Endothelial cell of umbilical vein (primary cell): ENCODE measurements around the gene CLBA1. TPM values are rescaled to one million over a fixed set of nuclear protein-coding genes. Genes with fewer than 3 reads are reported as not detected.

Source experiments
- BruUV-seq: library from RNA; stranded (reverse); fragments of 400-500 nt; replicated peaks from 2 replicates; lab custom pipeline; 2021; lab: Mats Ljungman, UMichigan
- CTCF ChIA-PET: fragments of 300-600, 350-600 bp; sonication (Branson Sonifier 250); formaldehyde crosslinking; loops from one replicate; lab custom pipeline; 2021; ENCODE audit warnings: antibody characterized with exemption, inconsistent platforms; lab: Charles Lee
- POLR2A ChIA-PET: fragments of 300-600, 350-600 bp; sonication (Branson Sonifier 250); formaldehyde crosslinking; loops from one replicate; lab custom pipeline; 2021; ENCODE audit warnings: antibody characterized with exemption, inconsistent platforms; lab: Charles Lee
- DNase-seq: peaks from one replicate; pipeline ENCODE4 v3.0.0-alpha.2; 2011; ENCODE audit warnings: low read depth, low spot score
- FAIRE-seq: peaks from 2 replicates; lab custom pipeline; 2011; peaks lifted over from hg19 to GRCh38; lab: Jason Lieb, UNC
- H2AFZ ChIP-seq: 2 replicates; pipeline ENCODE4 v1.6.0; 2012; ENCODE audit warnings: low read depth, low read length, control low read depth, inconsistent platforms
- H3K27ac ChIP-seq: 2 replicates; pipeline ENCODE4 v1.5.1; 2011; ENCODE audit warnings: low read depth, mild to moderate bottlenecking, control low read depth, low read length, moderate library complexity; ENCODE audit not compliant: insufficient read depth
- H3K27me3 ChIP-seq, 2 experiments: 2 replicates each; pipeline versions ENCODE4 v1.6.0 to v1.6.1; 2011; ENCODE audit warnings: low read length in 2 of 2, mixed read lengths in 1 of 2; ENCODE audit not compliant: control insufficient read depth in 2 of 2, insufficient read depth in 2 of 2
- H3K36me3 ChIP-seq, 2 experiments: 2 replicates in 1 of 2; 3 replicates in 1 of 2; pipeline ENCODE4 v1.5.1; 2011; ENCODE audit warnings: low read length in 2 of 2, mild to moderate bottlenecking in 1 of 2, moderate library complexity in 1 of 2; ENCODE audit not compliant: control insufficient read depth in 2 of 2, insufficient read depth in 2 of 2; ENCODE audit errors: extremely low read depth in 1 of 2
- H3K4me1 ChIP-seq: 3 replicates; pipeline ENCODE4 v1.5.1; 2011; ENCODE audit warnings: mild to moderate bottlenecking, low read length; ENCODE audit not compliant: control insufficient read depth, insufficient read depth; ENCODE audit errors: extremely low read depth
- H3K4me2 ChIP-seq: 2 replicates; pipeline ENCODE4 v1.6.1; 2011; ENCODE audit warnings: low read length, control low read depth, mixed read lengths; ENCODE audit not compliant: insufficient read depth
- H3K4me3 ChIP-seq, 3 experiments: fragments of 200-600 bp in 1 of 3; sonication (generic), shearing (Covaris generic) in 1 of 3; replicated peaks in 1 of 3; 2 replicates each; pipeline ENCODE4 v1.5.1; 2011 to 2016; ENCODE audit warnings: control low read depth in 3 of 3, low read length in 3 of 3, mild to moderate bottlenecking in 2 of 3, inconsistent platforms in 1 of 3, low read depth in 1 of 3, moderate library complexity in 1 of 3; ENCODE audit not compliant: insufficient read depth in 1 of 3
- H3K79me2 ChIP-seq: 2 replicates; pipeline ENCODE4 v1.6.0; 2012; ENCODE audit warnings: low read length, inconsistent platforms; ENCODE audit not compliant: control insufficient read depth, insufficient read depth
- H3K9ac ChIP-seq: replicated peaks from 2 replicates; pipeline ENCODE3; 2011; ENCODE audit warnings: low read length, control low read depth; ENCODE audit not compliant: insufficient read depth; ENCODE audit errors: extremely low read depth
- H3K9me1 ChIP-seq: replicated peaks from 3 replicates; pipeline ENCODE4 v1.6.0; 2011; ENCODE audit warnings: mild to moderate bottlenecking, low read length; ENCODE audit not compliant: control insufficient read depth, insufficient read depth; ENCODE audit errors: extremely low read depth
- H3K9me3 ChIP-seq: replicated peaks from 2 replicates; pipeline ENCODE4 v1.5.1; 2012; ENCODE audit warnings: low read length, inconsistent platforms; ENCODE audit not compliant: control insufficient read depth, insufficient read depth
- H4K20me1 ChIP-seq: replicated peaks from 2 replicates; pipeline ENCODE3; 2011; ENCODE audit warnings: mild to moderate bottlenecking, low read length; ENCODE audit not compliant: control insufficient read depth, insufficient read depth; ENCODE audit errors: extremely low read depth
- EZH2 ChIP-seq: IDR thresholded peaks from 2 replicates; pipeline ENCODE4 v1.6.1; 2012; ENCODE audit warnings: borderline replicate concordance, low read depth, mild to moderate bottlenecking, moderate library complexity, low read length, inconsistent platforms; ENCODE audit not compliant: severe bottlenecking
- FOS ChIP-seq: IDR thresholded peaks from 2 replicates; pipeline ENCODE4 v1.6.1; 2011; ENCODE audit warnings: mild to moderate bottlenecking, low read length, moderate library complexity, borderline replicate concordance; ENCODE audit not compliant: insufficient read depth
- GATA2 ChIP-seq: IDR thresholded peaks from 2 replicates; pipeline ENCODE4 v1.7.0; 2011; ENCODE audit warnings: low read depth, mild to moderate bottlenecking, moderate library complexity, mixed read lengths, low read length; ENCODE audit not compliant: insufficient read length, insufficient read depth
- JUN ChIP-seq: IDR thresholded peaks from 2 replicates; pipeline ENCODE4 v1.6.1; 2011; ENCODE audit warnings: borderline replicate concordance, low read depth; ENCODE audit not compliant: insufficient read length, insufficient read depth
- MYC ChIP-seq: IDR thresholded peaks from one replicate; pipeline ENCODE4 v1.6.1; 2011; ENCODE audit warnings: mild to moderate bottlenecking, low read depth, low read length
- POLR2A ChIP-seq: IDR thresholded peaks from 2 replicates; pipeline ENCODE4 v1.6.1; 2012; ENCODE audit warnings: low read depth, mild to moderate bottlenecking, control low read depth, low read length
- POLR2AphosphoS5 ChIP-seq: IDR thresholded peaks from 2 replicates; pipeline ENCODE4 v1.6.1; 2012; ENCODE audit warnings: low read depth, mild to moderate bottlenecking, control low read depth, low read length, moderate library complexity; ENCODE audit not compliant: insufficient read depth
- dilution Hi-C: fragments of 300-500 bp; cut with MboI; formaldehyde crosslinking; loops from one replicate; pipeline ENCODE4 v1.15.0; 2019; ENCODE audit warnings: low sequenced_read_pairs; ENCODE audit not compliant: extremely low pct_ligation_motif_present
- intact Hi-C: fragments of 100-400 bp; cut with micrococcal nuclease; formaldehyde crosslinking; loops from one replicate; pipeline ENCODE4 v1.10.0; 2022
- polyA plus RNA-seq, 4 experiments: library from polyadenylated mRNA; depleted of rRNA in 3 of 4; stranded (reverse) in 3 of 4; unstranded in 1 of 4; fragments of >200 nt; gene quantifications; 2 replicates each; pipeline versions ENCODE4 v1.2.1 to v1.2.3, GENCODE V29; 2011 to 2012; ENCODE audit warnings: missing spikeins in 1 of 4
- total RNA-seq: library from RNA; stranded (reverse); gene quantifications from 2 replicates; pipeline ENCODE4 v1.2.3, GENCODE V29; 2021
- TF ChIP-seq, protein P1 (sequence below), 2 donors: IDR thresholded peaks; 1 replicate in 1 of 2; 2 replicates in 1 of 2; pipeline ENCODE4 v1.5.1; 2011; ENCODE audit warnings: low read length in 2 of 2, mild to moderate bottlenecking in 2 of 2, moderate library complexity in 2 of 2, control low read depth in 1 of 2, inconsistent platforms in 1 of 2, low read depth in 1 of 2; ENCODE audit not compliant: insufficient read depth in 1 of 2; ENCODE audit errors: extremely low read depth in 1 of 2
- TF ChIP-seq, protein P2 (sequence below): IDR thresholded peaks from 2 replicates; pipeline ENCODE4 v1.6.1; 2011; ENCODE audit not compliant: insufficient read depth, insufficient read length

CLBA1 gene
- total and polyA plus RNA-seq, 2 donors (not counting 3 experiments of a cell fraction or from before 2014, with no cell fraction given), result 5.2 to 5.3 TPM

DNA sequence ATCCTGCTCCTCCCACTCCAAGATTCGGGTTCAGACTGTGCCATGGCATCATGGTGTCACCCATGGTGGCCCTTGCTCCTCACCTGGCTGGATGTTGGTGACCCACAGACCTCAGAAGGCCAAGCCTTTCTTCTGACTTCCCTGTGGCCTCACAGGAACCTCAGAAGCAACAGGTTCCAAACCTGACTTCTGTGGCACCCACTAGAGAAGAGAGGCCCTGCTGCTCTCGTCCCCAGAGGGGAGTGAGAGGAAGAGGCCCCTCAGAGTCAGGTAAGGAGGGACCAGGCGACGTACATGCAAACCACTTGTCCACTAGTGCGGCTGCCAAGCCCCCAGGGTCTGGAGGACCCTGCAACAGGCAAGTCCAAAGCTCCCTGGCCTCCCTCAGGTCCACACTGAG lies 10.4 kb downstream of the CLBA1 start:
- TF ChIP-seq MYC (no peak), EZH2 (no peak), FOS (no peak), JUN (no peak), GATA2 (no peak), POLR2AphosphoS5 (no peak), POLR2A (no peak)
- TF ChIP-seq, protein P1, sequence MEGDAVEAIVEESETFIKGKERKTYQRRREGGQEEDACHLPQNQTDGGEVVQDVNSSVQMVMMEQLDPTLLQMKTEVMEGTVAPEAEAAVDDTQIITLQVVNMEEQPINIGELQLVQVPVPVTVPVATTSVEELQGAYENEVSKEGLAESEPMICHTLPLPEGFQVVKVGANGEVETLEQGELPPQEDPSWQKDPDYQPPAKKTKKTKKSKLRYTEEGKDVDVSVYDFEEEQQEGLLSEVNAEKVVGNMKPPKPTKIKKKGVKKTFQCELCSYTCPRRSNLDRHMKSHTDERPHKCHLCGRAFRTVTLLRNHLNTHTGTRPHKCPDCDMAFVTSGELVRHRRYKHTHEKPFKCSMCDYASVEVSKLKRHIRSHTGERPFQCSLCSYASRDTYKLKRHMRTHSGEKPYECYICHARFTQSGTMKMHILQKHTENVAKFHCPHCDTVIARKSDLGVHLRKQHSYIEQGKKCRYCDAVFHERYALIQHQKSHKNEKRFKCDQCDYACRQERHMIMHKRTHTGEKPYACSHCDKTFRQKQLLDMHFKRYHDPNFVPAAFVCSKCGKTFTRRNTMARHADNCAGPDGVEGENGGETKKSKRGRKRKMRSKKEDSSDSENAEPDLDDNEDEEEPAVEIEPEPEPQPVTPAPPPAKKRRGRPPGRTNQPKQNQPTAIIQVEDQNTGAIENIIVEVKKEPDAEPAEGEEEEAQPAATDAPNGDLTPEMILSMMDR (IDR thresholded peaks at IDR 0.05; ENCODE audit: extremely low read depth in 1 of 2, insufficient read depth in 1 of 2, low read depth in 1 of 2, low read length in 2 of 2), result no peak
- TF ChIP-seq, protein P2, sequence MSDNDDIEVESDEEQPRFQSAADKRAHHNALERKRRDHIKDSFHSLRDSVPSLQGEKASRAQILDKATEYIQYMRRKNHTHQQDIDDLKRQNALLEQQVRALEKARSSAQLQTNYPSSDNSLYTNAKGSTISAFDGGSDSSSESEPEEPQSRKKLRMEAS, result no peak
- DNase-seq (no peak), FAIRE-seq (no peak)
- Histone ChIP-seq H3K4me3 (no peak overlapping the region), H2AFZ (no peak overlapping the region), H3K9ac (no peak overlapping the region), H3K9me3 (no peaks in the 10 kb centered on the region), H3K79me2 (no peaks in the 10 kb centered on the region), H3K36me3 (peaks cover 0 to 2% of the 10 kb centered on the region in 2 experiments), H3K27ac (no peak overlapping the region), H3K4me1 (no peaks in the 10 kb centered on the region), H3K27me3 (no peaks in the 10 kb centered on the region), H3K9me1 (no peaks in the 10 kb centered on the region), H4K20me1 (no peaks in the 10 kb centered on the region), H3K4me2 (no peak overlapping the region)
- intact Hi-C loops, result no loop called here
- CTCF ChIA-PET, result no interaction called here
- no TSS peak for BruUV-seq
- dilution Hi-C loops, result no loop called here
- POLR2A ChIA-PET, result interaction anchor here (0.6 kb wide), 1 partner anchor 32 kb away, joined by 4 read pairs; no protein-coding TSS in a partner anchor
